Fibroblast of lung (primary cell): ENCODE results near the gene OBSL1. TPM values are rescaled to one million over a fixed set of nuclear protein-coding genes. Genes with fewer than 3 reads are reported as not detected.

Experiments
- DNase-seq, 2 donors: peaks; one replicate each; pipeline versions ENCODE4 v3.0.0 to v3.0.0-alpha.2; 2010; ENCODE audit warnings: low read depth in 2 of 2
- H2AFZ ChIP-seq: 2 replicates; pipeline ENCODE4 v1.5.1; 2012; ENCODE audit warnings: low read length, control low read depth, inconsistent platforms
- H3K27ac ChIP-seq: 2 replicates; pipeline ENCODE4 v1.5.1; 2011; ENCODE audit warnings: low read length, control low read depth; ENCODE audit not compliant: insufficient read depth
- H3K27me3 ChIP-seq: 2 replicates; pipeline ENCODE4 v1.5.1; 2011; ENCODE audit warnings: mild to moderate bottlenecking, low read length; ENCODE audit not compliant: control insufficient read depth, insufficient read depth
- H3K36me3 ChIP-seq: 2 replicates; pipeline ENCODE4 v1.5.1; 2011; ENCODE audit warnings: low read length; ENCODE audit not compliant: control insufficient read depth, insufficient read depth
- H3K4me1 ChIP-seq: 2 replicates; pipeline ENCODE4 v1.5.1; 2011; ENCODE audit warnings: low read length; ENCODE audit not compliant: control insufficient read depth, insufficient read depth; ENCODE audit errors: extremely low read depth
- H3K4me2 ChIP-seq: 2 replicates; pipeline ENCODE4 v1.5.1; 2011; ENCODE audit warnings: low read length, control low read depth; ENCODE audit not compliant: insufficient read depth; ENCODE audit errors: extremely low read depth
- H3K4me3 ChIP-seq, 4 experiments: fragments of 200-600 bp in 1 of 4; sonication (generic) in 1 of 4; replicated peaks in 1 of 4; 2 replicates each; pipeline ENCODE4 v1.5.1; 2011 to 2016; ENCODE audit warnings: low read length in 4 of 4, low read depth in 3 of 4, mild to moderate bottlenecking in 3 of 4, control low read depth in 2 of 4, inconsistent platforms in 1 of 4, mixed read lengths in 1 of 4; ENCODE audit not compliant: insufficient read depth in 1 of 4; ENCODE audit errors: control extremely low read depth in 1 of 4
- H3K79me2 ChIP-seq: 2 replicates; pipeline ENCODE4 v1.5.1; 2012; ENCODE audit warnings: mild to moderate bottlenecking, low read length, inconsistent platforms; ENCODE audit not compliant: control insufficient read depth, insufficient read depth
- H3K9ac ChIP-seq: 2 replicates; pipeline ENCODE4 v1.5.1; 2011; ENCODE audit warnings: mild to moderate bottlenecking, low read length, control low read depth; ENCODE audit not compliant: insufficient read depth
- H3K9me3 ChIP-seq: 2 replicates; pipeline ENCODE4 v1.5.1; 2012; ENCODE audit warnings: low read depth, low read length; ENCODE audit not compliant: control insufficient read depth, insufficient read depth
- H4K20me1 ChIP-seq: 2 replicates; pipeline ENCODE4 v1.5.1; 2011; ENCODE audit warnings: low read length; ENCODE audit not compliant: control insufficient read depth, insufficient read depth; ENCODE audit errors: extremely low read depth
- EZH2 ChIP-seq: IDR thresholded peaks from 2 replicates; pipeline ENCODE4 v1.5.1; 2012; ENCODE audit warnings: low read length, control low read depth, mild to moderate bottlenecking; ENCODE audit errors: missing control alignments
- polyA plus RNA-seq, 2 donors: library from polyadenylated mRNA; depleted of rRNA in 1 of 2; stranded (reverse) in 1 of 2; unstranded in 1 of 2; fragments of >200 nt; gene quantifications; 2 replicates each; pipeline ENCODE4 v1.2.1, GENCODE V29; 2011 to 2012; ENCODE audit warnings: missing spikeins in 1 of 2
- total RNA-seq: library from RNA; depleted of rRNA; stranded (reverse); fragments of >200 nt; gene quantifications from 2 replicates; pipeline ENCODE4 v1.2.1, GENCODE V29; 2014
- TF ChIP-seq, protein P1 (sequence below), 2 donors: IDR thresholded peaks in 1 of 2; conservative IDR thresholded peaks in 1 of 2; 1 replicate in 1 of 2; 2 replicates in 1 of 2; pipeline ENCODE4 v1.5.1; 2011 to 2012; ENCODE audit warnings: low read length in 2 of 2, control low read depth in 1 of 2, inconsistent platforms in 1 of 2, low read depth in 1 of 2, mild to moderate bottlenecking in 1 of 2

OBSL1 gene
- total and polyA plus RNA-seq, 2 donors (not counting 1 experiment from before 2014, with no cell fraction given) = 24.7 to 28.7 TPM

DNA sequence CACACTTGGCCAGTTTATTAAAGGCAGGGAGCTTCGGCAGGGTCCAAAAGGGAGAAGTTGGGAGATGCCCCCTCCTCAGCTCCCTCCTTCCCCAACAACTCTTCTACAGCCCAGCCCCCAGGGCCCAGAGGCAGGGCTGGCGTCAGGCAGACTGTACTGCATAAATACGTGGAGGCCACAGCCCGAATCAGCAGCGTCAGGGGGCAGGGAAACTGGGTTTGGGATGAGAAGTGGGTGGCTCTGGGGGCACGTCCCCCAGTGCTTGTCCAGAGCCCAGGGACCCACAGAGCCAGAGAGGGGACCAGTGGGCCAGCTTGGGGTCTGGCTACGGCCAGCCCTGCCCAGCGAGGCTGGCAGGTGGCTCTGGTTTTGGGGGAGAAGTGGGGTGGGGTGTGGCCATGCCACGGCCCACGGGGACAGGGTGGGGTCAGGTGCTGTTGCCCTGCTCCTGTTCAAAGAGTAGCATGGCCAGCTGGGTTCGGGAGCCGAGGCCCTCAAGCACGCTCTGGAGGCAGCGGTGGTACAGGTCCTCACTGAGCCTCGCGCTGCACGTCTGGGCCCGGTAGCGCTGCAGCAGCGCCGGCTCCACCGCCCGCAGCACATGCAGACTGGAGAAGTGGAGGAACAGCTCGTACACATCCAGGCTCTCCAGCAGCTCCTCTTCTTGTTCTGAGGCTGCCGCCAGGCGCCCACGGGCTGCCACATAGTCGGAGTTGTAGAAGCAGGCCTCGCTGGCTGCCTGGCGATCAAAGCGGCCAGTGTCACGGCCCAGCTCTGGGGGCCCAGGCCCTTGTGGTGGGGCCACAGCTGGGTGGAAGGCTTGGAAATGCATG, 32.2 kb downstream of the OBSL1 start:
- H3K27me3 ChIP-seq = no peaks in the 10 kb centered on the region
- H3K27ac ChIP-seq = no peak overlapping the region
- no peaks in the 10 kb centered on the region for H4K20me1 ChIP-seq
- H3K4me2 ChIP-seq = no peak overlapping the region
- H3K79me2 ChIP-seq = peaks cover 4% of the 10 kb centered on the region
- H3K9me3 ChIP-seq = no peaks in the 10 kb centered on the region
- DNase-seq = no peak
- TF ChIP-seq EZH2 = no peak
- TF ChIP-seq, protein P1, sequence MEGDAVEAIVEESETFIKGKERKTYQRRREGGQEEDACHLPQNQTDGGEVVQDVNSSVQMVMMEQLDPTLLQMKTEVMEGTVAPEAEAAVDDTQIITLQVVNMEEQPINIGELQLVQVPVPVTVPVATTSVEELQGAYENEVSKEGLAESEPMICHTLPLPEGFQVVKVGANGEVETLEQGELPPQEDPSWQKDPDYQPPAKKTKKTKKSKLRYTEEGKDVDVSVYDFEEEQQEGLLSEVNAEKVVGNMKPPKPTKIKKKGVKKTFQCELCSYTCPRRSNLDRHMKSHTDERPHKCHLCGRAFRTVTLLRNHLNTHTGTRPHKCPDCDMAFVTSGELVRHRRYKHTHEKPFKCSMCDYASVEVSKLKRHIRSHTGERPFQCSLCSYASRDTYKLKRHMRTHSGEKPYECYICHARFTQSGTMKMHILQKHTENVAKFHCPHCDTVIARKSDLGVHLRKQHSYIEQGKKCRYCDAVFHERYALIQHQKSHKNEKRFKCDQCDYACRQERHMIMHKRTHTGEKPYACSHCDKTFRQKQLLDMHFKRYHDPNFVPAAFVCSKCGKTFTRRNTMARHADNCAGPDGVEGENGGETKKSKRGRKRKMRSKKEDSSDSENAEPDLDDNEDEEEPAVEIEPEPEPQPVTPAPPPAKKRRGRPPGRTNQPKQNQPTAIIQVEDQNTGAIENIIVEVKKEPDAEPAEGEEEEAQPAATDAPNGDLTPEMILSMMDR (conservative IDR thresholded peaks at IDR 0.05 in 1 of 2, IDR thresholded peaks at IDR 0.05 in 1 of 2; ENCODE audit: low read depth in 1 of 2, low read length in 2 of 2) = no peak
- no peak overlapping the region for H3K9ac ChIP-seq
- peaks cover 5% of the 10 kb centered on the region for H3K4me1 ChIP-seq
- no peak overlapping the region for H2AFZ ChIP-seq
- H3K36me3 ChIP-seq = peaks cover 17% of the 10 kb centered on the region
- H3K4me3 ChIP-seq = no peak overlapping the region

DNA sequence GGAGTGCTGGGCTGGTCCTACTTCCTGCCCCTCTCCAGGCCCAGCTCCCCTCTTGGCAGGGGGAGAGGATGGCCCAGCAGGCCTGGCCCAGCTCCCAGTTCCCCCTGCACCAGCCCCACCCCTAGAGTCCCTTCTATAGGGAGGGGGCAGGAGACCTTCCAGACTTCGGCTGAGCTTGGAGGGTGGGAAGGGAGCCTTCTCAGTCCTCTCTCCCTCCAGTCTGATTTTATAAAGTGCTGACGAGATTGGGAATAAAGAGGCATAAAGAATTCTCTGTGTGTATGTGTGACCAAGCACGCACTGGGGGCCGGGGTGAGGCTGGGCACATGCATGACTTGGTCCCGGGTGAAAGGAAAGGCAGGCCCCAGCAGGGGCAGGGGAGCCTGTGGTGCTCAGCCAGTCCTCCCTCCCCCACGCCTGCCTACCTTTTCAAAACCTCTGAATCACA, 32.8 kb downstream of the OBSL1 start:
- H3K27ac ChIP-seq = no peak overlapping the region
- peaks cover 5% of the 10 kb centered on the region for H3K4me1 ChIP-seq
- no peak overlapping the region for H3K4me2 ChIP-seq
- no peak for TF ChIP-seq EZH2
- TF ChIP-seq, protein P1 (conservative IDR thresholded peaks at IDR 0.05 in 1 of 2, IDR thresholded peaks at IDR 0.05 in 1 of 2; ENCODE audit: low read depth in 1 of 2, low read length in 2 of 2) = no peak
- peaks cover 17% of the 10 kb centered on the region for H3K36me3 ChIP-seq
- no peaks in the 10 kb centered on the region for H3K9me3 ChIP-seq
- H3K27me3 ChIP-seq = peaks cover under 1% of the 10 kb centered on the region
- no peaks in the 10 kb centered on the region for H4K20me1 ChIP-seq
- H2AFZ ChIP-seq = no peak overlapping the region
- H3K4me3 ChIP-seq = no peak overlapping the region
- H3K79me2 ChIP-seq = peaks cover 4% of the 10 kb centered on the region
- peak; percentile 34 to 42 for DNase-seq
- no peak overlapping the region for H3K9ac ChIP-seq

DNA sequence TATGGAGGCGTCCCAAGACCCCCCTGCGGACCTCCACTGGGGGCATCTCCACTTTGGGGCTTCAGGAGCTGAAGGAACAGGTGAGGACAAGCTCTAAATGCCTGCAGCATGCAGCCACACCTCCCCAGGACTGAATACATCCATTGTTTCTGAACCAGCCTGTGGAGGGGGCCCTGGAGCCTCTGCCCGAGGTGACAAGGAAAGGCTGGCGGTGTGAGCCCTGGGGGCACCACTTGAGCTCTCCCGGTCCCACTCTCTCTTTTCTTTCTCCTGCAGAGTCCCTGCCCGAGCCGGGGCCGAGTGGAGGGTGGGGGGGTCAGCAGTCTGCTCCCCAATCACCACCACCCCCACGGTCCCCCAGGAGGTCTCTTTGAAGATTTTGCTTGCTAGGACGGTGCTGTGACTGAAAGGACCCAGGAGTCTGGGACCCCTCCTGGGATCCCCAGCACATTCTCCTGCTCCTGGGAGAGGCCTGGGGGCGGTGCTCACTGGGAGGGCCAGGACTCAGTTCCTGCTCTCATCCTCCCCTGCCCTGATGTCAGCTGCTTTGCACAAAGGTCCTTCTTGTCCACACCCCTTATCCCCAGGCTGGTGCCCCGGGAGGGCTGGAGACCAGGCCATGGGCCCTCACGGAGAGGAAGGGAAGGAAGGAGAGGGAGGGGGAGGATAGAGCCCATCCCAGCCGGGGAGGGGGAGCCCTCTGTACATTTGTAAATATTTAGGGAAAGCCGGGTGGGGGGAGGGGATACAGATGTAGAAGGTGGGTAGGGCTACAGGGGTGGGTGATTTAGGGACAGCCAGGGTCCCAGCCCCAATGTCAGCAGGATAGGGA, 33.5 kb downstream of the OBSL1 start:
- H3K27me3 ChIP-seq = peaks cover 5% of the 10 kb centered on the region
- no peak overlapping the region for H3K4me2 ChIP-seq
- peak in 1 of 2 donors; percentile 25 for DNase-seq
- peaks cover 5% of the 10 kb centered on the region for H3K4me1 ChIP-seq
- H3K4me3 ChIP-seq = no peak overlapping the region
- H3K36me3 ChIP-seq = peaks cover 17% of the 10 kb centered on the region
- H3K27ac ChIP-seq = no peak overlapping the region
- no peak overlapping the region for H3K9ac ChIP-seq
- H3K79me2 ChIP-seq = peaks cover 4% of the 10 kb centered on the region
- H2AFZ ChIP-seq = no peak overlapping the region
- TF ChIP-seq, protein P1 (conservative IDR thresholded peaks at IDR 0.05 in 1 of 2, IDR thresholded peaks at IDR 0.05 in 1 of 2; ENCODE audit: low read depth in 1 of 2, low read length in 2 of 2) = no peak
- no peak for TF ChIP-seq EZH2
- no peaks in the 10 kb centered on the region for H3K9me3 ChIP-seq
- H4K20me1 ChIP-seq = no peaks in the 10 kb centered on the region
